A172 (cell line): ENCODE results near the gene ADAR. TPM values are rescaled to one million over a fixed set of nuclear protein-coding genes. Genes with fewer than 3 reads are reported as not detected.

ENCODE experiments used
- total RNA-seq: library from RNA; depleted of rRNA; stranded (reverse); fragments of >200 nt; shearing (Covaris generic); gene quantifications from 2 replicates; pipeline ENCODE4 v1.2.3, GENCODE V29; 2014; rRNA removed

Gene ADAR
- total RNA-seq, 1 experiment from 2014 or later = 119 TPM

Other genes with a start within 250 kb of the ADAR start
- gene IL6R, start 202.8 kb downstream of the ADAR start, total RNA-seq = 2.4 and 4.5 TPM in 2 replicates
- gene TDRD10, start 106.0 kb downstream of the ADAR start, total RNA-seq = not detected in 2 replicates
- gene SHE, start 105.8 kb downstream of the ADAR start, total RNA-seq = not detected in 2 replicates
- gene UBE2Q1, start 49.5 kb downstream of the ADAR start, total RNA-seq = 56.2 and 59.8 TPM in 2 replicates
- not detected in 2 replicates for gene CHRNB2, start 40.4 kb downstream of the ADAR start, total RNA-seq